SK-N-SH treated with all-trans-retinoic acid at 6 μM for 48 hours (cell line): ENCODE results near the gene GRID1.

Experiments used
- TCF4 ChIP-seq: fragments of 250-450 bp; sonication (Bioruptor Pico); IDR thresholded peaks from 2 replicates; pipeline ENCODE4 v1.8.0; 2021; ENCODE audit warnings: mild to moderate bottlenecking, moderate library complexity, borderline replicate concordance
- ZNF8 ChIP-seq: fragments of 450-650 bp; formaldehyde crosslinking; IDR thresholded peaks from 2 replicates; pipeline ENCODE4 v1.5.0; 2020; ENCODE audit warnings: mild to moderate bottlenecking, moderate library complexity

GRCh38 chr10:86269332-86269731 is 97.3 kb downstream of the GRID1 start:
- no peak for TF ChIP-seq TCF4
- no peak for TF ChIP-seq ZNF8 (CRISPR knock-in tag)
